Testis (tissue), 2 donors: ENCODE measurements around the gene CRTAC1.

ENCODE experiments used
- CTCF ChIP-seq, 3 experiments: fragments of 450-650 bp in 2 of 3; fragments of 200-600 bp in 1 of 3; sonication (generic) in 1 of 3; IDR thresholded peaks; one replicate each; pipeline ENCODE4 v1.5.1; 2016 to 2019; ENCODE audit warnings: antibody characterized with exemption in 3 of 3, mild to moderate bottlenecking in 2 of 3, moderate library complexity in 1 of 3
- POLR2A ChIP-seq: fragments of 450-650 bp; IDR thresholded peaks from one replicate; pipeline ENCODE4 v1.6.1; 2017; ENCODE audit warnings: antibody characterized with exemption, mild to moderate bottlenecking, moderate library complexity

GRCh38 chr10:98077223-98077622, 46.8 kb upstream of the CRTAC1 start:
- TF ChIP-seq POLR2A (no peak), CTCF (IDR thresholded peaks at IDR 0.05) (no peak)
